H1 (cell line): ENCODE results near the gene GLIPR1. TPM values are rescaled to one million over a fixed set of nuclear protein-coding genes. Genes with fewer than 3 reads are reported as not detected.
"Not testable (repeated sequence)": the region's sequence is repeated elsewhere in the genome, so short reads cannot be mapped to it uniquely, and the experiment has no call there.

Experiments
- CTCF ChIA-PET: fragments of 300-600 bp; sonication (Branson Sonifier 250); formaldehyde crosslinking; loops from one replicate; lab custom pipeline; 2021; ENCODE audit not compliant: partially characterized antibody; lab: Charles Lee
- POLR2A ChIA-PET: fragments of 300-600 bp; sonication (Branson Sonifier 250); formaldehyde crosslinking; loops from one replicate; lab custom pipeline; 2021; ENCODE audit warnings: inconsistent platforms; ENCODE audit not compliant: partially characterized antibody; lab: Charles Lee
- DNase-seq, 2 experiments: peaks; one replicate each; pipeline versions ENCODE4 v3.0.0 to v3.0.0-alpha.2; 2010 to 2022; ENCODE audit warnings: low spot score in 2 of 2, low read depth in 1 of 2, mixed read lengths in 1 of 2
- FAIRE-seq: peaks from 2 replicates; lab custom pipeline; 2011; peaks lifted over from hg19 to GRCh38; lab: Jason Lieb, UNC
- H2AFZ ChIP-seq: 2 replicates; pipeline ENCODE4 v1.8.1; 2012; ENCODE audit warnings: low read length, inconsistent platforms
- H2AK5ac ChIP-seq: 2 replicates; pipeline ENCODE4 v1.6.1; 2013; ENCODE audit warnings: low read depth, low read length
- H2BK120ac ChIP-seq: replicated peaks from 2 replicates; pipeline ENCODE3; 2013; ENCODE audit warnings: low read depth, low read length, inconsistent platforms
- H2BK12ac ChIP-seq: 2 replicates; pipeline ENCODE4 v1.6.1; 2013; ENCODE audit warnings: low read depth, low read length
- H2BK15ac ChIP-seq: 2 replicates; pipeline ENCODE4 v1.6.1; 2013; ENCODE audit warnings: low read length
- H2BK20ac ChIP-seq: 2 replicates; pipeline ENCODE4 v1.6.1; 2013; ENCODE audit warnings: low read length
- H2BK5ac ChIP-seq: 2 replicates; pipeline ENCODE4 v1.6.1; 2013; ENCODE audit warnings: low read depth, low read length
- H3K14ac ChIP-seq: 2 replicates; pipeline ENCODE4 v1.6.1; 2013; ENCODE audit warnings: inconsistent platforms; ENCODE audit not compliant: insufficient read length
- H3K18ac ChIP-seq: 2 replicates; pipeline ENCODE4 v1.6.1; 2013; ENCODE audit warnings: low read length; ENCODE audit errors: extremely low read depth
- H3K23ac ChIP-seq: 2 replicates; pipeline ENCODE4 v1.6.1; 2013; ENCODE audit warnings: inconsistent platforms; ENCODE audit not compliant: insufficient read length
- H3K23me2 ChIP-seq: 2 replicates; pipeline ENCODE4 v1.6.1; 2013; ENCODE audit warnings: low read depth, low read length
- H3K27ac ChIP-seq: 2 replicates; pipeline ENCODE4 v1.6.1; 2011; ENCODE audit warnings: low read depth, low read length, inconsistent platforms
- H3K27me3 ChIP-seq, 4 experiments: replicated peaks in 1 of 4; 1 replicate in 1 of 4; 2 replicates in 3 of 4; pipeline versions ENCODE4 v1.6.1 to v1.8.1; 2011 to 2013; ENCODE audit warnings: low read length in 3 of 4, mild to moderate bottlenecking in 3 of 4, inconsistent platforms in 2 of 4, mixed read lengths in 2 of 4, moderate library complexity in 1 of 4; ENCODE audit not compliant: control insufficient read depth in 3 of 4, insufficient read depth in 3 of 4; ENCODE audit errors: extremely low read depth in 1 of 4
- H3K36me3 ChIP-seq, 4 experiments: 2 replicates each; pipeline versions ENCODE4 v1.6.1 to v1.8.1; 2011 to 2013; ENCODE audit warnings: mild to moderate bottlenecking in 4 of 4, low read length in 3 of 4, moderate library complexity in 2 of 4, control low read depth in 1 of 4, inconsistent platforms in 1 of 4; ENCODE audit not compliant: insufficient read depth in 4 of 4, control insufficient read depth in 2 of 4
- H3K4ac ChIP-seq: replicated peaks from 2 replicates; pipeline ENCODE3; 2013; ENCODE audit warnings: low read length, low read depth, mixed read lengths, inconsistent platforms; ENCODE audit not compliant: insufficient read length
- H3K4me1 ChIP-seq, 4 experiments: replicated peaks in 1 of 4; 1 replicate in 1 of 4; 2 replicates in 3 of 4; pipeline versions ENCODE4 v1.6.1 to v1.8.1; 2011 to 2013; ENCODE audit warnings: low read length in 3 of 4, inconsistent platforms in 2 of 4, mixed read lengths in 1 of 4; ENCODE audit not compliant: insufficient read depth in 4 of 4, control insufficient read depth in 3 of 4
- H3K4me2 ChIP-seq, 2 experiments: 2 replicates each; pipeline versions ENCODE4 v1.6.1 to v1.8.1; 2011 to 2013; ENCODE audit warnings: low read depth in 2 of 2, low read length in 2 of 2, control low read depth in 1 of 2, inconsistent platforms in 1 of 2, mild to moderate bottlenecking in 1 of 2; ENCODE audit not compliant: insufficient read depth in 1 of 2
- H3K4me3 ChIP-seq, 4 experiments: fragments of 200-600, 300-600 bp in 1 of 4; sonication (generic), shearing (Covaris generic), sonication (Bioruptor Twin) in 1 of 4; 2 replicates each; pipeline versions ENCODE4 v1.5.1 to v1.8.1; 2011 to 2016; ENCODE audit warnings: low read length in 4 of 4, low read depth in 3 of 4, control low read depth in 2 of 4, inconsistent platforms in 2 of 4, mild to moderate bottlenecking in 2 of 4, mixed read lengths in 1 of 4, moderate library complexity in 1 of 4; ENCODE audit not compliant: insufficient read depth in 2 of 4; ENCODE audit errors: extremely low read depth in 1 of 4
- H3K56ac ChIP-seq: replicated peaks from 2 replicates; pipeline ENCODE3; 2013; ENCODE audit warnings: low read depth, mild to moderate bottlenecking, mixed read lengths, low read length, inconsistent platforms; ENCODE audit not compliant: insufficient read length
- H3K79me1 ChIP-seq: 2 replicates; pipeline ENCODE4 v1.6.1; 2013; ENCODE audit warnings: low read depth, low read length, control low read depth
- H3K79me2 ChIP-seq, 2 experiments: 2 replicates each; pipeline versions ENCODE4 v1.6.1 to v1.8.1; 2012 to 2013; ENCODE audit warnings: low read length in 2 of 2, mild to moderate bottlenecking in 2 of 2, inconsistent platforms in 1 of 2; ENCODE audit not compliant: insufficient read depth in 2 of 2, control insufficient read depth in 1 of 2
- H3K9ac ChIP-seq, 4 experiments: replicated peaks in 1 of 4; 1 replicate in 1 of 4; 2 replicates in 3 of 4; pipeline versions ENCODE4 v1.6.1 to v1.8.1; 2011 to 2013; ENCODE audit warnings: low read depth in 3 of 4, low read length in 3 of 4, control low read depth in 2 of 4, mild to moderate bottlenecking in 2 of 4, moderate library complexity in 2 of 4, inconsistent platforms in 1 of 4; ENCODE audit errors: extremely low read depth in 1 of 4
- H3K9me3 ChIP-seq, 2 experiments: 2 replicates each; pipeline versions ENCODE4 v1.6.1 to v1.8.1; 2012 to 2013; ENCODE audit warnings: mild to moderate bottlenecking in 2 of 2, moderate library complexity in 2 of 2, control low read depth in 1 of 2, inconsistent platforms in 1 of 2, low read depth in 1 of 2, low read length in 1 of 2, mixed read lengths in 1 of 2; ENCODE audit not compliant: insufficient read depth in 2 of 2
- H4K20me1 ChIP-seq, 2 experiments: replicated peaks in 1 of 2; 2 replicates each; pipeline versions ENCODE3 to v1.8.1; 2011 to 2013; ENCODE audit warnings: inconsistent platforms in 2 of 2, low read length in 2 of 2, mild to moderate bottlenecking in 1 of 2; ENCODE audit not compliant: insufficient read depth in 2 of 2, control insufficient read depth in 1 of 2
- H4K5ac ChIP-seq: 2 replicates; pipeline ENCODE4 v1.6.1; 2013; ENCODE audit warnings: low read length, low read depth, mixed read lengths, inconsistent platforms; ENCODE audit not compliant: insufficient read length
- H4K8ac ChIP-seq: 2 replicates; pipeline ENCODE4 v1.8.0; 2013; ENCODE audit warnings: mild to moderate bottlenecking, moderate library complexity, low read length, inconsistent platforms; ENCODE audit not compliant: insufficient read depth; ENCODE audit errors: extremely low read depth
- H4K91ac ChIP-seq: replicated peaks from 2 replicates; pipeline ENCODE3; 2013; ENCODE audit warnings: low read length, mixed read lengths, inconsistent platforms; ENCODE audit not compliant: insufficient read length
- WGBS, 2 experiments: shearing (Covaris generic) in 1 of 2; methylation state at CpG; one replicate each; pipeline versions ENCODE4 v1.1.6 to v1.1.7; 2013 to 2015; ENCODE audit warnings: low lambda C conversion rate in 2 of 2, mixed read lengths in 2 of 2, inconsistent platforms in 1 of 2, low coverage in 1 of 2, missing lambda C conversion rate in 1 of 2; ENCODE audit not compliant: insufficient replicate concordance in 2 of 2, insufficient coverage in 1 of 2, insufficient read length in 1 of 2; ENCODE audit errors: extremely low coverage in 1 of 2, missing lambda C conversion rate in 1 of 2; 5-methylcytosine and 5-hydroxymethylcytosine counted together
- polyA plus RNA-seq, 7 experiments: library from polyadenylated mRNA; depleted of rRNA in 3 of 7; stranded (reverse) in 5 of 7; unstranded in 2 of 7; fragments of >200 nt in 5 of 7; fragments of 200-250 nt in 2 of 7; gene quantifications; 1 replicate in 5 of 7; 2 replicates in 1 of 7; 4 replicates in 1 of 7; pipeline versions ENCODE4 v1.2.1 to v1.2.3, GENCODE V29; 2011 to 2013; ENCODE audit warnings: missing spikeins in 2 of 7, mixed read lengths in 2 of 7
- total RNA-seq: library from RNA; stranded (reverse); fragmentation: NEBNext Ultra II Directional; extraction: Animal tissue kit (Norgen Biotek cat#: 25700); gene quantifications from 2 replicates; pipeline ENCODE4 v1.2.1, GENCODE V29; 2021

Gene GLIPR1
- total and polyA plus RNA-seq, 2 of the 8 experiments (the other 6 are each of a cell fraction or from before 2014, with no cell fraction given), result 0.23 to 1.5 TPM

- H2BK12ac ChIP-seq, H3K4me3 ChIP-seq, H3K23ac ChIP-seq, DNase-seq, H3K4me2 ChIP-seq, H3K4me1 ChIP-seq, H3K9me3 ChIP-seq, POLR2A ChIA-PET, H4K20me1 ChIP-seq, H3K27me3 ChIP-seq, H4K5ac ChIP-seq, H3K9ac ChIP-seq, H3K18ac ChIP-seq, H2BK120ac ChIP-seq, H2BK20ac ChIP-seq, H3K4ac ChIP-seq, H3K27ac ChIP-seq, H4K8ac ChIP-seq, H3K14ac ChIP-seq, H3K23me2 ChIP-seq, FAIRE-seq, H2AK5ac ChIP-seq, H3K79me1 ChIP-seq, H3K56ac ChIP-seq, H2AFZ ChIP-seq, H3K36me3 ChIP-seq, H2BK15ac ChIP-seq, H3K79me2 ChIP-seq, H2BK5ac ChIP-seq, H4K91ac ChIP-seq: not testable (repeated sequence)
- CTCF ChIA-PET, result interaction anchor here (0.8 to 1.0 kb wide), 2 partner anchors 32 to 33 kb away, joined by 3 read pairs; no protein-coding TSS in a partner anchor
- 88% methylated on average over 4 of the region's 4 CpGs; no CpG with 5 or more reads in 1 of the 2 experiments for WGBS, 2 experiments
These were observed 38.7 kb upstream of the GLIPR1 start for GRCh38 chr12:75441687-75442449.

- H3K23me2 ChIP-seq, H3K9ac ChIP-seq, DNase-seq, H3K4me3 ChIP-seq, H3K18ac ChIP-seq, H4K20me1 ChIP-seq, FAIRE-seq, H3K14ac ChIP-seq, H3K4ac ChIP-seq, POLR2A ChIA-PET, H3K36me3 ChIP-seq, H3K79me2 ChIP-seq, H3K27me3 ChIP-seq, H2BK120ac ChIP-seq, H3K79me1 ChIP-seq, H3K23ac ChIP-seq, H4K5ac ChIP-seq, H3K4me1 ChIP-seq, H3K27ac ChIP-seq, H2AK5ac ChIP-seq, H2BK5ac ChIP-seq, H2BK12ac ChIP-seq, H4K91ac ChIP-seq, H3K4me2 ChIP-seq, H2BK15ac ChIP-seq, H2AFZ ChIP-seq, H3K56ac ChIP-seq, H4K8ac ChIP-seq, H3K9me3 ChIP-seq, H2BK20ac ChIP-seq: not testable (repeated sequence)
- CTCF ChIA-PET, result interaction anchor here (0.8 to 1.0 kb wide), 2 partner anchors 31 to 34 kb away, joined by 3 read pairs; no protein-coding TSS in a partner anchor
- 70% methylated on average over 3 of the region's 3 CpGs; no CpG with 5 or more reads in 1 of the 2 experiments for WGBS, 2 experiments
These were observed 38.1 kb upstream of the GLIPR1 start for GRCh38 chr12:75442454-75442853.
